SW480 (cell line): ENCODE data around the gene UST.
A peak's percentile ranks its signal among the peaks of the same experiment; 100 is the strongest.
"Not testable (repeated sequence)": the region's sequence is repeated elsewhere in the genome, so short reads cannot be mapped to it uniquely, and the experiment has no call there.

ENCODE experiments used
- DNase-seq: peaks from one replicate; pipeline ENCODE4 v3.0.0-alpha.2; 2016; ENCODE audit warnings: low spot score

UST gene

GRCh38 chr6:148736774-148737412 is 9.9 kb upstream of the UST start:
- DNase-seq, result no peak

GRCh38 chr6:148737806-148738205 is 9.0 kb upstream of the UST start:
- no peak for DNase-seq

DNA sequence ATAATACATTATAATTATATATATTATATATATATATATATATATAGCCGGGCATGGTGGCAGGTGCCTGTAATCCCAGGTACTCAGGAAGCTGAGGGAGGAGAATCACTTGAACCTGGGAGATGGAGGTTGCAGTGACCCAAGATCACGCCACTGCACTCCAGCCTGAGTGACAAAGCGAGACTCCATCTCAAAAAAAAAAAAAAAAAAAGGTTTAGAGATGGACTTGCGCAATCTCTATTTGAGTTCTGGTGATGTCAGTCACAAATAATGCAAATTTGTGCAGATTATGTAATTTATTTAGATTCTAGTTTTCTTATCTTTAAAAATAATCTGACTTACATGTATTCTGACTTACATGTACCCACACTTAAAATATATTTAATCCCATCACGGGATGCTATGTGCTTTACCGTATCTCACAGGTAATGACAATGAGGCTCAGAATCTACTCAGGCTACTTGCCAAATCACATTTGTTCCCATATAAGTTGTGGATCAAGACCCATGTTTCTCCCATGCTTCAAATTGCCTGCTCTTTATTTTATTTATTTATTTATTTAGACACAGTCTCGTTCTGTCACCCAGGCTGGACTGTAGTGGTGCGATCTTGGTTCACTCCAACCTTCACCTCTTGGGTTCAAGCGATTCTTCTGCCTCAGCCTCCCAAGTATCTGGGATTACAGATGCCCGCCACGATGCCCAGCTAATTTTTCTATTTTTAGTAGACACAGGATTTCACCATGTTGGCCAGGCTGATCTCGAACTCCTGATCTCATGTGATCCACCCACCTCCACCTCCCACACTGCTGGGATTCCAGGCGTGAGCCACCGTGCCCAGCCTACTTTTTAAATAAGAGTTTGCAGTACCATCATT is 7.6 kb upstream of the UST start:
- no peak for DNase-seq

DNA sequence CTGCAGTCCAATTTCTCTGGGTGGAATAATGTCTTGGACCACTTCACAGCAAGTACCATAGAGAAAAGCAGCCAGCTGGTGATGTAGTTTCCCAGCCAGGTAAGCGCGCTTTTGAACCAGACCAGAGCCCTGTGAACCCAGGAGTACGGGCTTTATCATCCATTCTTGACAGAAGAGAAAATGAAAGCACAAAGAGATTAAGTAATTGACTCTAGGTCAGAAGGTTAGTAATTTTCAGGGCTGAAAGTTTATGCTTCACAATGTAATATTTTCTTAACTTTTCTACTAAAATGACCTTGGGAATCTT is 7.1 kb upstream of the UST start:
- no peak for DNase-seq

DNA sequence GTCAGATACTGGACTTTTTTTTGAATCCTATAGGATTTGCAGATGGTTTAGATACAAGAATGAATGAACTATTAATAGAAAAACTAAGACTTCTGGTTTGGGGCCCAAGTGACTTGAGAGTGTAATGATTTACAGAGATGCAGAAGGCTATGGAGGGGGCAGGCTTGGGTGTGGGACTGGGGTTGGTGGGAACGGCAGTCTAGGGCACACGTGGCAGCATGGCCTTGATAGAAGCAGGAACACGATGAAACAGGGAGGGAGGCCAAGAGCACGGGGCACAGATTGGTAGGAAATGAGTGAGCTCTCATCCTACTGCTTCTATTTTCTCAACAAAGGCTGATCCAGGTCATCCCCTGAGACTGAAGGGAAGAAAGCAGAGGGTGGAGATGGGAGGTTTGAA is 3.4 kb upstream of the UST start:
- no peak for DNase-seq

DNA sequence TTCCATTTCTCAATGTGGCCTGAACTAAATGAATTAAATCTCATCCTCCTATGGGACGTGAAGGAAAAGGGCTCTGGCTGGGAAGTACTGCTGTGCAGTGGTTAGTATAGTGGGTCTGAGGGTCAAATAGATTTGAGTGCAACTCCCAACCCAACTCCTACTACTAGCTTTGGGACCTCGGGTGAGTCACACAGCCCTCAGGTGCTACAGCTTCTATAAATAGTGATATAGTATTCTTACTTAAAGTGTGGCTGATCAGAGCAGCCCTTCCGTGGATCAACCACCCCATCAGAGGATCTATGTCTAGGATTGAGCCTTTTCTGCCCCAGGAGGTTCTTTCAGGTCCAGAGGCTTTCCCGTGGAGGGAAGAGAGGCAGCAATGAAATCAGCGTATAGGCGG is 904 bp upstream of the UST start:
- DNase-seq, result peak; percentile 22

- DNase-seq, result no peak
Measured at GRCh38 chr6:148747145-148747470, 278 bp downstream of the UST start.

- peak; percentile 34 for DNase-seq
Measured at GRCh38 chr6:148747471-148748165, 788 bp downstream of the UST start.

DNA sequence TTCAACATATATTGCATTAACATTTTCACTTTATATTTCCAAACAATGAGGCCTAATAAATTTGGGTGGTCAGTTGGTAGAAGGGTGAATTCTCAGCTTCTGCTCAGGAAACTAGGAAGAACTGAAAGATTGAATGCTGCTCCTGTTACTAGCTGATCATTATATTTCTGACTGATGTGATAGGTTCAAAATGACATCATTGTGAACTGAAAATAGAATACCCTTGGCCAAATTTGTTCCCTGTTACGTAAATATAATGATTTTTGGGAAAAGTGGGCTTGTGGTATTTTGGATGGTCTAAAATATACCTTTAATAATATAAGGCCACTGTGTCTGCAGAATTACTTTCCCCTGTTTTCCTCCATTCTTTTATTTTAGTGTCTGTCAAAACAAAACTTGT is 2.8 kb downstream of the UST start:
- DNase-seq, result no peak

DNA sequence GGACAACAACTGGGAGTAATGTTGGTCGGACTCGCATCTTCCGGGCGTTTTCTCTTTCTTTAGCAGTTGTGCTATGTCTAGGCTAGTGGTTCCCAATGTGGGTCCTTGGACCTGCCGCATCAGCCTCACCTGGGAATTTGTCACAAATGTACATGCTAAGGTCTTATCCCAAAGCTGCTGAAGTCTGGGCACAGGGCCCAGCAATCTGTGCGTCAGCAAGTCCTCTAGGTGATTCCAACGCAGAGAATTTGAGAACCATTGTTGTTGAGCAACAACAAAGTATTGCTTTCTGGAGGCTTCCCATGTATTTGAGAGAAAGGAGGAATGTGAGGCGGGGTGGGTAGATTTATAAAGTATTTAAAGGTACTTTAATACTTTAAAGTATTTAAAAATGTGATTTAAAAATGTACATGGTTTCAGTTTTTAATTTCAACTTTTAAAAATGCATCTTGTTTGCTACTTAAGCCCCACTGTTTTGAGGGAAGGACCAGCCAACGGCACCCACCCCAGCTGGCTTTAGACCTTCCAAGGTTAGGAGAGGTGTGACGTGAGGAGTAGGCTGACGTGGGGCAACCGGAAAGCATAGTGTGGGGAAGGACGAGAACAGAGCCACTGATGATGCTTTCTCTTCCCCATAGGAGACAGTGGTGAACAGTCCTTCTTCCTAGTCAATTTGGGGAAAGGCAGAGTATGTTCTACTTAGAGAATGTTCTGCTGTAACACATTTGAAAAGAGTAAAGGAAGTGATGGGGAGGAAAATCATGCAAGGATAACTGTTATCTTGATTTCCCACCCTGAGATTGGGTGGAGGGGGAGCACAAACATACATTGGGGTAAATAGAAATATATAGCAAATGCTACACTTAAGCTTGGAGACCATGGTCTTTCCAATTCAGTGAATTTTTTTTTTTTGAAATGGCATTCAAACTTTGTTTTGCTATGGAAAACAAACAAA is 4.3 kb downstream of the UST start:
- no peak for DNase-seq

GRCh38 chr6:148751793-148752170 is 5.0 kb downstream of the UST start:
- no peak for DNase-seq

GRCh38 chr6:148755379-148755778 is 8.5 kb downstream of the UST start:
- DNase-seq, result not testable (repeated sequence)

GRCh38 chr6:148757944-148758480 is 11.2 kb downstream of the UST start:
- no peak for DNase-seq

DNA sequence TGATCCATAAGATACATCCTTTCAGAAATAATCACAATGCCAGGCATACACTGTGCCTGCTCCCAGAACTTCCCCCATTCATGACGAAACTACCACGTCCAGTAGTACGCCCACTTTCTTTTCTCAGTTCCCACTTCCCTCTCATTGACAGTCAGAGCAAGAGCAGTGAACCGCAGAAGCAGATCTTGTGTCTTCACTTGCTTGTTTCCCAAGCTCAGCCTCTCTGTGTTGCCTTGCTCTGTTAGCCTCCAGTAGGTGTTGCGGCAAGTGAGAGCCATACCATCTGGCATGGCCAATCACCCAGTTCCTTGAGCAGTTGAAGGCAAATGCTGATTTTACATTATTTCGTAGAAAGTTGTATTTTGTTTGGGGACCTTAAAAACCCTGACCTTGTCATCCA is 11.7 kb downstream of the UST start:
- no peak for DNase-seq

GRCh38 chr6:148760258-148760534 is 13.4 kb downstream of the UST start:
- DNase-seq, result no peak

DNA sequence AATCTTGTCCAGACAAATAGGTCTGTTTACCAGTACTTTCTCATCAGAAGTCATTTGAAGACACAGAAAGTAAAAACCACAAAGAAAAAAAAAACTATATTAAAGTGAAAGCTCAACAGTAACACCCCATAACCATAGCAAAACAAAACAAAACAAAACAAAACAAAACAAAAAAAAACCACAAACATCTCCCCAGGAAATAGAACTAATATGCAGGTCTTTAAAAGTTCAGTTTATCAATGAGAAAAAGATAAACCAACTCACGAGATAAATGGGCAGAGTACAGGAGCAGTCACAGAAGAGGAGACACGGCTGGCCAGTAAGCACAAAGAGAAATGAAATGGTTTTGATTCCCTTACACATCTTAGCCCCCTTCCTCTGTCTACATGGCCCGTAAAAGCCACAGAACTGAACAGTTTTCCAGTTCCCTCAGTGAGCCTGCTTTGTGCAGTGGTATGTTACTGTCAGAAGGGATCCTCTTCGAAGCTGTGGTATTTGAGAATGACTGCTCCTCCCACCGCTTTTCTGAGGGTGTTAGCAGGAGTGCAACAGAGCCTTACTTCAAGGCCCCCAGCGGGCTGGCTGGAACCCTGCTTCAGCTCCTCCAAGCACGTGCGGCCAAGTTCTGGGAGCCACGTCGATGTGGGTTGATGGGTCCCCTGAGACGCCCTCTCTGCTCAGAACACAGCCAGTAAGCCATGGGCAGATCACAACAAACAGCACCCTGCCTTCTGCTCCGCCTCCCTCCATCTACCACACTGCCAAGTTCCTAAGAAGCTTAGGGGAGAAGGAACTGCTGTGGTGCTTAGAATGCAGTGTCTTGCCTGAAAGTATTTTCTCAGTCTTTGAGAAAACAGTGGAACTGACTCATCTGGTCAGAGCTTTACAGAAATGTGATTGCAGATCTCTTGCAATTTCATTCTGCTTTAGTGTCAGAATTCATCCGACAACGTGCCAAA is 14.0 kb downstream of the UST start:
- no peak for DNase-seq

GRCh38 chr6:148761527-148762011 is 14.7 kb downstream of the UST start:
- no peak for DNase-seq

DNA sequence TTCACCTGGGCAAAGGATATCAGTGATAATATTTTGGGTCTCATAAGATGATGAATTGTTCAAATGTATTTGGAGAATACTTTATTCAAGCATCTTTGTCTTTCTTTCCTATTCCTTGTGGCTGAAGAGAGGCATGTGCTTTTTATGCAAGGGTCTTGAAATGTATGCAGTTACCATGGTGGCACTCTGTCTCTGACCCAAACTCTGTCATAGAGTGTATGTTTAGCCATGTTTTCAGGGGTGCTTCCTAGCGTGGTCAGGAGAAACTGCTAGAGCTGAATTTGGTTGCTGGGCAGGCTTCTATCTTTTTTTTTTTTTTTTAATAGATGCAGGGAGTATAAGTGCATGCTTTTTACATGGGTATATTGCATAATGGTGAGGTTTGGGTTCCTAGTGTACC is 15.4 kb downstream of the UST start:
- no peak for DNase-seq

DNA sequence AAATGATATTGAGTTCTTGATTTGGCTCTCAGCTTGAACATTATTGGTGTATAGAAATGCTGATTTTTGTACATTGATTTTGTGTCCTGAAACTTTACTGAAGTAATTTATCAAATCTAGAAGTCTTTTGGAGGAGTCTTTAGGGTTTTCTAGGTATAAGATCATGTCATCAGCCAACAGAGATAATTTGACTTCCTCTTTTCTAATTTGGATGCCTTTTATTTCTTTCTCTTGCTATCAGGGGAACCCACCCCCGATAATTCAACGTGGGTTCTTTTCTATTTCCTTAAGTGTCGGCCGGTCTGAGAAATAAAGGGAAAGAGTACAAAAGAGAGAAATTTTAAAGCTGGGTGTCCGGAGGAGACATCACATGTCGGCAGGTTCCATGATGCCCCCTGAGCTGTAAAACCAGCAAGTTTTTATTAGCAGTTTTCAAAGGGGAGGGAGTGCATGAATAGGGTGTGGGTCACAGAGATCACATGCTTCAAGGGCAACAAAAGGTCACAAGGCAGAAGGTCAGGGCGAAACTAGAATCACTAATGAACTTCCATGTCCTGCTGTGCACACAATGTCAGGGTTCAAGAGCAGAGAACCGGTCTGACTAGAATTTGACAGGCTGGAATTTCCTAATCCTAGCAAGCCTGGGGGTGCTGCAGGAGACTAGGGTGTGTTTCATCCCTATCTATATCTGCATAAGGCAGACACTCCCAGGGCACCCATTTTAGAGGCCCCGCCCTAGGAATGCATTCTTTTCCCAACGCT is 17.6 kb downstream of the UST start:
- not testable (repeated sequence) for DNase-seq
